Muscle of leg (tissue), 11 donors: Measurements from ENCODE around the gene KRTAP4-3. TPM values are rescaled to one million over a fixed set of nuclear protein-coding genes. Genes with fewer than 3 reads are reported as not detected.
"Not testable (repeated sequence)": the region's sequence is repeated elsewhere in the genome, so short reads cannot be mapped to it uniquely, and the experiment has no call there.

Experiments used
- DNase-seq: peaks from one replicate; pipeline ENCODE4 v3.0.0; 2013
- H3K27ac ChIP-seq: one replicate; pipeline ENCODE4 v1.5.1; 2013; ENCODE audit warnings: mild to moderate bottlenecking, low read length, control low read depth
- H3K27me3 ChIP-seq: one replicate; pipeline ENCODE4 v1.6.1; 2013; ENCODE audit warnings: low read length; ENCODE audit not compliant: control insufficient read depth, insufficient read depth
- H3K36me3 ChIP-seq: one replicate; pipeline ENCODE4 v1.6.1; 2013; ENCODE audit warnings: low read length; ENCODE audit not compliant: control insufficient read depth, insufficient read depth
- H3K4me1 ChIP-seq: one replicate; pipeline ENCODE4 v1.6.1; 2013; ENCODE audit warnings: low read length; ENCODE audit not compliant: control insufficient read depth, insufficient read depth
- H3K4me3 ChIP-seq: one replicate; pipeline ENCODE4 v1.5.1; 2013; ENCODE audit warnings: low read length, control low read depth
- H3K9me3 ChIP-seq: replicated peaks from 2 replicates; pipeline ENCODE4 v1.6.1; 2013; ENCODE audit warnings: low read depth, low read length; ENCODE audit not compliant: control insufficient read depth
- WGBS: methylation state at CpG from one replicate; pipeline ENCODE4 v1.1.5; 2013; ENCODE audit warnings: missing lambda C conversion rate; ENCODE audit not compliant: insufficient coverage; 5-methylcytosine and 5-hydroxymethylcytosine counted together
- polyA plus RNA-seq, 8 donors: library from polyadenylated mRNA; unstranded; fragments of 120-200 nt; gene quantifications; one replicate each; pipeline versions ENCODE4 v1.2.1 to v1.2.3, GENCODE V29; 2013; ENCODE audit warnings: inconsistent platforms in 1 of 8, low replicate concordance in 1 of 8; ENCODE audit not compliant: insufficient read length in 8 of 8, insufficient read depth in 1 of 8
- total RNA-seq: library from RNA; stranded (reverse); fragments of 120-200 nt; gene quantifications from one replicate; pipeline ENCODE4 v1.2.4, GENCODE V29; 2013

The KRTAP4-3 gene
- total and polyA plus RNA-seq, 9 donors = not detected

DNA sequence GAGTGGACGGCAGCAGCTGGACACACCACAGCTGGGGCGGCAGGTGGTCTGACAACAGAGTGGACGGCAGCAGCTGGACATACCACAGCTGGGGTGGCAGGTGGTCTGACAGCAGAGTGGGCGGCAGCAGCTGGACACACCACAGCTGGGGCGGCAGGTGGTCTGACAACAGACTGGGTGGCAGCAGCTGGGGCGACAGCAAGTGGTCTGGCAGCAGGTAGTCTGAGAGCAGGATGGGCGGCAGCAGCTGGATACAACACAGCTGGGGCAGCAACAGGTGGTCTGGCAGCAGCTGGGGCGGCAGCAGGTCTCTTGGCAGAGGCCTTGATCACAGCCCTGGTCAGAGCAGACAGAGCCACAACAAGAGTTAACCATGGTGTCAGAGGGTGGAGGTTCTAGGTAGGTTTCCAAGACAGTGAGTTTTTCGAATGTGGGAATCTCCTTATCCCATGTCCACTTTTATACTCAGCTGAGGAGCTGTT, 16.5 kb upstream of the KRTAP4-3 start, which contains the start of gene KRTAP4-1:
Gene KRTAP4-1, minus strand, starts transcription at position 432 of the 482 bp plus-strand sequence. Its CDS starts 57 bp downstream, at position 375.
- DNase-seq = no peak
- Histone ChIP-seq H3K27me3 (peaks cover 2% of the 10 kb centered on the region), H3K36me3 (no peaks in the 10 kb centered on the region), H3K9me3 (no peaks in the 10 kb centered on the region), H3K4me1 (no peaks in the 10 kb centered on the region), H3K27ac (no peak within 1 kb of the TSS), H3K4me3 (no peak within 1 kb of the TSS)
- WGBS = 81% methylated on average over 5 of the region's 9 CpGs

DNA sequence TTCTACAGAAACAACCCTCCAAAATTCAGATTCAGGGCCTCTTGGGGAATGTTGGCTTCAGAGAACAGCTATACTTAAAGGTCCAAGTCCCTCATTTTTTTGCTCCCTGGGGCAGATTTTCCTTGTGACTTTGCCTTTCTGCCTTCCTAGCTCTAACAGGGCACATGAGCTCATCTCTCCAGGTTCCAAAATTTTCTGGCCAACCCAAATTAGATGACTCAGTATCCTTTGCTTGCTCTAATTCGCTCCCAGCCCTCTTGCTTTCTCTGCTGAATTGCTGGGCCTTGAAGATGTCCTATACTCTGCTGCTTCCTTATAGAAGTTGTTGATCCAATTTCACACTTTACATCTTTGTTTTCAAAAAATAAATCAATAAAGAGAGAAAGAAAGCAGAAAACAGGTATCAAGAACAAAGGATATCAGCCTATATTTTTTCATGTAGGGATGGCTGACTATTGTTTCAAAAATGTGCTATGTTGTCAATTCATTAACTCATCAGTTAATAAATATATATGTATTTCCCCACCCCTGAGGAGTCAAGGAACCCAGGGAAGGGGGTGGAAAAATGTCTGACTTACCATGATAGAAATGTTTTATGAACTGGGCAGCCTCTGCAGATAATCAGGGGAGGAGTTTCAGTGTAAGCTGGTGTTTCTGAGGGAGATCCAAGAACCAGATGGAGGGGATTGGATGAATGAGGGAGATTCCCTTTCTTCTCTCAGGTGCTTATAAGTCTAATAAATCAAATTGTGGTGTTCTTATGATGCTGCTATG, 11.0 kb upstream of the KRTAP4-3 start:
- no peaks in the 10 kb centered on the region for H3K36me3 ChIP-seq
- peaks cover 2% of the 10 kb centered on the region for H3K27me3 ChIP-seq
- peaks cover 2% of the 10 kb centered on the region for H3K9me3 ChIP-seq
- no peak overlapping the region for H3K27ac ChIP-seq
- WGBS = no CpG with 5 or more reads among the region's 1 CpG
- no peaks in the 10 kb centered on the region for H3K4me1 ChIP-seq
- no peak overlapping the region for H3K4me3 ChIP-seq
- DNase-seq = no peak

DNA sequence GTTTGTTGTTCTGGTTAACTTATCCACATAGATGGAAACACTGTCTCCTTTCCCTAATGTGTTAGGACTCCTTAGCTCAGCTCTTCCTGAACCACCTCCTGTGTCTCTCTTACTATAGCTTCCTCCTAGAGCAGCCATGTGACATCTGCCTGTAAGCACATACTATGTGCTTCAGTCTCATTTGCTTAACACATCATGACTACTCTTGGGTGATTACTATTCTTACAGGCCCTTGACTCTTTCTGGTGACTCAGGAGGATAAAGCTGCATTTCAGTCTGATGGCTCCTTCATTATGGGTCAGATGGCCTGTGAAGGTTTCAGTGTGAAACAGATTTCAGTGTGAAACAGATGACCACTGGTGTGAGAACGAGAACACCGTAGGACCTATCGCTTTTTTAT, 10.3 kb upstream of the KRTAP4-3 start:
- H3K4me3 ChIP-seq = no peak overlapping the region
- peaks cover 2% of the 10 kb centered on the region for H3K9me3 ChIP-seq
- H3K4me1 ChIP-seq = no peaks in the 10 kb centered on the region
- H3K27ac ChIP-seq = no peak overlapping the region
- H3K36me3 ChIP-seq = no peaks in the 10 kb centered on the region
- H3K27me3 ChIP-seq = peaks cover 2% of the 10 kb centered on the region
- 100% methylated on average over 3 of the region's 3 CpGs for WGBS
- peak; percentile 14 for DNase-seq

DNA sequence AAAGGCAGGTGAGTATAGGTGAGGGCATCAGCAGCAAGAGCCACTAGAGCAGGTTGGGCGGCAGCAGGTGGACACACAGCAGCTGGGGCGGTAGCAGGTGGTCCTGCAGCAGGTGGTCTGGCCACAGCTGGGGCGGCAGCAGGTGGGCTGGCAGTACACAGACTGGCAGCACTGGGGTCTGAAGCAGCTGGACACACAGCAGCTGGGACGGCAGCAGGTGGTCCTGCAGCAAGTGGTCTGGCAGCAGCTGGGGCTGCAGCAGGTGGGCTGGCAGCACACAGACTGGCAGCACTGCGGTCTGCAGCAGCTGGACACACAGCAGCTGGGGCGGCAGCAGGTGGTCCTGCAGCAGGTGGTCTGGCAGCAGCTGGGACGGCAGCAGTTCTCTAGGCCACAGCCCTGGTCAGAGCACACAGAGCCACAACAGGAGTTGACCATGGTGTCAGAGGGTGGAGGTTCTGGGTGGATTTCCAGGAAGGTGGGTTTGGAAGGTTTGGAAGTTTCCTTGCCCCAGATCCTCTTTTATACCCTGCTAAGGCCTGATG, 9.8 kb upstream of the KRTAP4-3 start, which contains the start of gene KRTAP4-2:
Gene KRTAP4-2, minus strand, starts transcription at position 495 of the 545 bp plus-strand sequence. Its CDS starts 57 bp downstream, at position 438.
- peaks cover 2% of the 10 kb centered on the region for H3K27me3 ChIP-seq
- no peak within 1 kb of the TSS for H3K4me3 ChIP-seq
- DNase-seq = no peak
- WGBS = 84% methylated on average over 6 of the region's 7 CpGs
- peaks cover 2% of the 10 kb centered on the region for H3K9me3 ChIP-seq
- no peaks in the 10 kb centered on the region for H3K36me3 ChIP-seq
- no peak within 1 kb of the TSS for H3K27ac ChIP-seq
- no peaks in the 10 kb centered on the region for H3K4me1 ChIP-seq

DNA sequence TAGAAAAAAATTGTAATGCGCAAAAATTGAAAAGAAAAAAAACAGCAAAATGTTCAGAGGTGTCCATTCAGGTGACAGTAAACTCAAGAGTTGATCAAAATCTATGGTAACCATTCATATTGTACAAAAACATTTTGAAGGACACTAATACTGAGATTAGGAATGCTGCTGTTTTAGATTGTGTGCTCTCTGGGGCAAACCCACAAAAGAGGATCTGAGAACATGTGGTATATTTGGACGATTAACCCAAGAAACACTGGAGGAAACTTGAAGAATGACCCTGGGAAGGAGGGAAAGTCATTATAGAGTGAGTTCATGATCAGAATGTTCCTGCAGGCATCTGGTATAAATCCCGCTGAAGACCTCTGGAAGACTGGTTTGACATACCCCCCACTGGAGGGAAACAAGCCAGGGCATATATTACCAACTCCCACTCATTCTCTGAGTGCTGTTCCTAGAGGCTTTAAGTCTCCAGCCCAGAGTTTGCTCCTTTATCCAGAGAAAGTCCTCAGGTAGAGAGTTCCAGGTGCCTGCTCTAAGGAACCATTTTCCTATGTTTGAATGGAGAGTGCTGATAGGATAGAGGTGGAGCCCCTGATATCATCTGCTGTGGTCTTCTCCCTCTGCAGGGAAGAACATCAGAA, 8.8 kb upstream of the KRTAP4-3 start:
- H3K36me3 ChIP-seq = no peaks in the 10 kb centered on the region
- WGBS = 85% methylated on average over 1 of the region's 3 CpGs
- peaks cover 2% of the 10 kb centered on the region for H3K9me3 ChIP-seq
- peaks cover 2% of the 10 kb centered on the region for H3K27me3 ChIP-seq
- H3K4me3 ChIP-seq = no peak overlapping the region
- H3K4me1 ChIP-seq = no peaks in the 10 kb centered on the region
- peak; percentile 22 for DNase-seq
- no peak overlapping the region for H3K27ac ChIP-seq

DNA sequence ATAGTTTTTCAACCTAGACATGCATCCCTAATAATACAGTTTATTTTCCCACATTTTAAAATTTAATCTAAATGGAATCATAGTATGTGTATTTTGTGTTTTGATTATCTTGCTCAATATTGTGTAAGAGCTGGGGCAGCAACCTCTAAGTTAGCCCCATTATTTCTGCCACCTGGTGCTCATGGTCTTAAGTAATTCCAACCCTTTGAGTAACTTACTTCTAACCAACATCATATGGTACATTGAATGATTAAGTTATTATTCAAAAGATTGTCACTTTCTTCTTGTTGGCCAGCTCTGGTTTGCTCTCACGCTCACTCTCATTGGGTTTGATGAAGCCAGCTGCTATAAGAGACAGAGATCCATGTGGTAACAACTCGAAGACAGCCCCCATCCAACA, 3.9 kb upstream of the KRTAP4-3 start:
- no peak for DNase-seq
- Histone ChIP-seq H3K4me1 (no peaks in the 10 kb centered on the region), H3K9me3 (no peaks in the 10 kb centered on the region), H3K27ac (no peak overlapping the region), H3K4me3 (no peak overlapping the region), H3K27me3 (peaks cover 2% of the 10 kb centered on the region), H3K36me3 (no peaks in the 10 kb centered on the region)
- WGBS = 60% methylated on average over 1 of the region's 2 CpGs

DNA sequence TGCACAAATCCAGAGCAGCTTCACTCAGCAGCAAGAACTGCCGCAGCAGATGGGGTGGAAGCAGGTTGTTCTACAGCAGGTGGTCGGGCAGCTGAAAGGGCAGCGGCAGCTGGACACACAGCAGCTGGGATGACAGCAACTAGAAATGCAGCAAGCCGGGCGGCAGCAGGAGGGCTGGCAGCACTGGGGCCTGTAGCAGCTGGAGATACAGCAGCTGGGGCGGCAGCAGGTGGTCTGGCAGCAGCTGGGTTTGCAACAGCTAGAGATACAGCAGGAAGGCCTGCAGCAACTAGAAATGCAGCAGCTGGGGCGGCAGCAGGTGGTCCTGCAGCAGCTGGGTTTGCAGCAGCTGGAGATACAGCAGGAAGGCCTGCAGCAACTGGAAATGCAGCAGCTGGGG, 460 bp downstream of the KRTAP4-3 start:
- H3K9me3 ChIP-seq = no peaks in the 10 kb centered on the region
- no peak overlapping the region for H3K4me3 ChIP-seq
- H3K27me3 ChIP-seq = peaks cover 2% of the 10 kb centered on the region
- no peak overlapping the region for H3K27ac ChIP-seq
- DNase-seq = no peak
- H3K36me3 ChIP-seq = no peaks in the 10 kb centered on the region
- H3K4me1 ChIP-seq = no peaks in the 10 kb centered on the region
- WGBS = 85% methylated on average over 7 of the region's 7 CpGs

DNA sequence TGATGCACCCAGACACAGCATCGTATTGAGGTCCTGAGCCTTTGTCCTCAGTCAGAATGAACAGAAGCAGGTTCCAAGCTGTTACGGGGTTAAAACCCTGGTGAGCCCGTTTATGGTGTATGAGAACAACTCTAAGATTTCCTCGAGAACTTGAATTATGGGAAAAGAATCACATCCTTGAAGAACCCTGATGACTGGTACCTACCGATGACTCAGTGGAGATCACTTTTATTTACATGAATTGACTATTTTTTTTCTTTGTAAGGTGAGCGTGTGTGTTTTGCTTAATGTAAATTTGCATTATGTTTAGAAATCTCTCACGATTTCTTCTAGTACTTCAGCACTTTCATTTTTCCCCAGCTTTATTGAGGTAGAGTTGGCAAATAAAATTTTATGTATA, 4.2 kb downstream of the KRTAP4-3 start:
- Histone ChIP-seq H3K36me3 (no peaks in the 10 kb centered on the region), H3K4me3 (no peak overlapping the region), H3K9me3 (no peaks in the 10 kb centered on the region), H3K4me1 (no peaks in the 10 kb centered on the region), H3K27me3 (peaks cover 2% of the 10 kb centered on the region), H3K27ac (no peak overlapping the region)
- DNase-seq = no peak
- WGBS = 41% methylated on average over 3 of the region's 7 CpGs

DNA sequence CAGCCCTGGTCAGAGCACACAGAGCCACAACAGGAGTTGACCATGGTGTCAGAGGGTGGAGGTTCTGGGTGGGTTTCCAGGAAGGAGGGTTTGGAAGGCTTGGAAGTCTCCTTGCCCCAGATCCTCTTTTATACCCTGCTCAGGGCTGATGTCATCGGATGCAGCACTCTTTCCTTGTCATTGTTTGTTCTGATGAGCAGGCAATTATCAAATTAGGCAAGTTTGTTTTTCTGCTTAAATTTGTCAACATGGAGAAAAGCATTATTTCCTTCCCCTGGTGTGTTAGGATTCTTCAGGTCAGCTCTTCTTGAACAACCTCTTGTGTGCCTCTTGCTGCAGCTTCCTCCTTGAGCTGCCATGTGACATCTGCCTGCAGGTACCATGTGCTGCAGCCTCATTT, 7.4 kb downstream of the KRTAP4-3 start, which contains the start of gene KRTAP4-4:
Gene KRTAP4-4, minus strand, starts transcription at position 101 of the 400 bp plus-strand sequence. Its CDS starts 57 bp downstream, at position 44.
- Histone ChIP-seq H3K36me3 (no peaks in the 10 kb centered on the region), H3K9me3 (no peaks in the 10 kb centered on the region), H3K4me3 (no peak within 1 kb of the TSS), H3K4me1 (no peaks in the 10 kb centered on the region), H3K27ac (no peak within 1 kb of the TSS), H3K27me3 (peaks cover 2% of the 10 kb centered on the region)
- no CpG with 5 or more reads among the region's 1 CpG for WGBS
- DNase-seq = no peak

DNA sequence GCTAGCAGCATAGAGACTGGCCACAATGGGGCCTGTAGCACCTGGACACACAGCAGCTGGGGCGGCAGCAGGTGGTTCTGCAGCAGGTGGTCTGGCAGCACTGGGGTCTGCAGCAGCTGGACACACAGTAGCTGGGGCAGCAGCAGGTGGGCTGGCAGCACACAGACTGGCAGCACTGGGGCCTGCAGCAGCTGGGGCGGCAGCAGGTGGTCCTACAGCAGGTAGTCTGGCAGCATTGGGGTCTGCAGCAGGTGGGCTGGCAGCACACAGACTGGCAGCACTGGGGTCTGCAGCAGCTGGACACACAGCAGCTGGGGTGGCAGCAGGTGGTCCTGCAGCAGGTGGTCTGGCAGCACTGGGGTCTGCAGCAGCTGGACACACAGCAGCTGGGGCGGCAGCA, 7.8 kb downstream of the KRTAP4-3 start:
- not testable (repeated sequence) for H3K27ac ChIP-seq, H3K9me3 ChIP-seq, H3K4me3 ChIP-seq, H3K27me3 ChIP-seq, H3K4me1 ChIP-seq, DNase-seq, H3K36me3 ChIP-seq
- 77% methylated on average over 3 of the region's 3 CpGs for WGBS
